Measurements from ENCODE around the gene WSCD1.

The WSCD1 gene

GRCh38 chr17:6162216-6162615, 92.0 kb downstream of the WSCD1 start:
- Histone ChIP-seq H4K20me1 (ENCODE audit: insufficient read depth, low read length) (no peaks in the 10 kb centered on the region), H3K79me2 (ENCODE audit: low read length) (no peaks in the 10 kb centered on the region), H3K27me3 (ENCODE audit: low read depth, low read length) (no peaks in the 10 kb centered on the region), H3K4me2 (ENCODE audit: low read length) (no peak overlapping the region), H3K4me1 (ENCODE audit: low read length) (no peaks in the 10 kb centered on the region), H3K9ac (ENCODE audit: low read length) (no peak overlapping the region), H2AFZ (ENCODE audit: low read depth, low read length) (no peak overlapping the region), H3K9me3 (ENCODE audit: insufficient read depth, low read length) (no peaks in the 10 kb centered on the region), H3K4me3 (ENCODE audit: low read length) (no peak overlapping the region), H3K36me3 (replicated peaks; ENCODE audit: low read depth, low read length) (no peaks in the 10 kb centered on the region), H3K27ac (ENCODE audit: low read length) (no peak overlapping the region)
- TF ChIP-seq, protein P1, sequence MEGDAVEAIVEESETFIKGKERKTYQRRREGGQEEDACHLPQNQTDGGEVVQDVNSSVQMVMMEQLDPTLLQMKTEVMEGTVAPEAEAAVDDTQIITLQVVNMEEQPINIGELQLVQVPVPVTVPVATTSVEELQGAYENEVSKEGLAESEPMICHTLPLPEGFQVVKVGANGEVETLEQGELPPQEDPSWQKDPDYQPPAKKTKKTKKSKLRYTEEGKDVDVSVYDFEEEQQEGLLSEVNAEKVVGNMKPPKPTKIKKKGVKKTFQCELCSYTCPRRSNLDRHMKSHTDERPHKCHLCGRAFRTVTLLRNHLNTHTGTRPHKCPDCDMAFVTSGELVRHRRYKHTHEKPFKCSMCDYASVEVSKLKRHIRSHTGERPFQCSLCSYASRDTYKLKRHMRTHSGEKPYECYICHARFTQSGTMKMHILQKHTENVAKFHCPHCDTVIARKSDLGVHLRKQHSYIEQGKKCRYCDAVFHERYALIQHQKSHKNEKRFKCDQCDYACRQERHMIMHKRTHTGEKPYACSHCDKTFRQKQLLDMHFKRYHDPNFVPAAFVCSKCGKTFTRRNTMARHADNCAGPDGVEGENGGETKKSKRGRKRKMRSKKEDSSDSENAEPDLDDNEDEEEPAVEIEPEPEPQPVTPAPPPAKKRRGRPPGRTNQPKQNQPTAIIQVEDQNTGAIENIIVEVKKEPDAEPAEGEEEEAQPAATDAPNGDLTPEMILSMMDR (IDR thresholded peaks at IDR 0.05; ENCODE audit: low read depth, low read length): no peak
- no peak for TF ChIP-seq EZH2phosphoT487 (IDR thresholded peaks at IDR 0.05; ENCODE audit: low read depth)

DNA sequence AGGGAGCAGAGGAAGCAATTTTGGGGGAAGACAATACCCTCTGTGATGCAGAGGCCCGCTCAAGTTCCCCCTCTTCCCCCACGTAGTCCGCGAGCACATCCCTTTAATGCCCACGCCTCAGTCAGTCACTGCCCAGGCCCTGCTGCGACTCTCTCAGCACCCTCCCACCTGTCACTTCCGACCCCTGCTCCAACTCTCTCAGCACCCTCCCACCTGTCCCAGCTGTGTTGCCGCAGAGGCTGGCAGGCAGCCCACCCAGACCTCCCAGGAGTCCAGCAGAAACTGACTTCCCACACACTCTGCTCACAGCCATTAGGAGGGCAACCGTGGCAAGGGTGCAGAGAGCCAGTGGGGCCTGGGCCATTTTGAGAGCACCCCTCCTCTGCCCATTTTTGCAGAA, 92.7 kb downstream of the WSCD1 start:
- H3K4me2 ChIP-seq (ENCODE audit: low read length): no peak overlapping the region
- no peaks in the 10 kb centered on the region for H4K20me1 ChIP-seq (ENCODE audit: insufficient read depth, low read length)
- no peaks in the 10 kb centered on the region for H3K36me3 ChIP-seq (replicated peaks; ENCODE audit: low read depth, low read length)
- H3K9ac ChIP-seq (ENCODE audit: low read length): no peak overlapping the region
- no peak overlapping the region for H2AFZ ChIP-seq (ENCODE audit: low read depth, low read length)
- H3K9me3 ChIP-seq (ENCODE audit: insufficient read depth, low read length): no peaks in the 10 kb centered on the region
- H3K4me1 ChIP-seq (ENCODE audit: low read length): no peaks in the 10 kb centered on the region
- H3K27me3 ChIP-seq (ENCODE audit: low read depth, low read length): no peaks in the 10 kb centered on the region
- no peak overlapping the region for H3K4me3 ChIP-seq (ENCODE audit: low read length)
- no peak overlapping the region for H3K27ac ChIP-seq (ENCODE audit: low read length)
- no peaks in the 10 kb centered on the region for H3K79me2 ChIP-seq (ENCODE audit: low read length)
- TF ChIP-seq, protein P1 (IDR thresholded peaks at IDR 0.05; ENCODE audit: low read depth, low read length): no peak
- TF ChIP-seq EZH2phosphoT487 (IDR thresholded peaks at IDR 0.05; ENCODE audit: low read depth): no peak

DNA sequence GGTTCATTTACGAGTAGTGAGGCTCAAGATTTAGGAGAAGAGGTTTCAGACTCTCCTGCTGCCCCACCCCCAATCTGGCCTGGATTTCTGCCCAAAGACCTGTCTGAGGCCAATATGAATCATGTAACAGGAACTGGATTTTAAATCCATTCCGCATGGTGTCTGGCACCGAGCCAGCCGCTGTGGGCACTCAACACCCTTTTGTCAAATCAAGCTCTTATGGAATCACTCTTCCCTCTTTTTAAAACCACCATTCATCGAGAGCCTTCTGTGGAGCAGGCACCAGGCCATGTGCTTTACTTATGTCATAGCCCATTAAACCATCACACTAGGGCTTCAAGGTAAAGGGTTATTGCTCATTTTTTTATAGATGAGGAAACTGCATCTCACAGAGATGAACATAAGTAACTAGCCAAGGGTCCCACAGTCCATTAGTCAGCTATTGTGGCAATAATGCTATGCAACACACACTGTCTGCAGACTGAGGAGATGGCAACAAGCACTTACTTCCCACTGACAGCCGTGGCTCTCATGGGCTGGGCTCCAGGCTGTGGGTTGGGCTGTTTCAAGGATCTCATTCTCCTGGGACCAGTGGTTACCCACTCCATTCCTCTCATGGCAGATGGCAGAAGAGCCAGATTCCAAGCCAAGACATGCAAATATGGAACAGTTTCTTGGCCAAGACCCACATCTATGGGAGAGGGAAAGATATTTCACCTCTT, 93.6 kb downstream of the WSCD1 start:
- Histone ChIP-seq H2AFZ (ENCODE audit: low read depth, low read length) (no peak overlapping the region), H3K4me2 (ENCODE audit: low read length) (no peak overlapping the region), H3K79me2 (ENCODE audit: low read length) (no peaks in the 10 kb centered on the region), H3K9ac (ENCODE audit: low read length) (no peak overlapping the region), H3K27me3 (ENCODE audit: low read depth, low read length) (no peaks in the 10 kb centered on the region), H4K20me1 (ENCODE audit: insufficient read depth, low read length) (no peaks in the 10 kb centered on the region), H3K4me3 (ENCODE audit: low read length) (no peak overlapping the region), H3K4me1 (ENCODE audit: low read length) (no peaks in the 10 kb centered on the region), H3K9me3 (ENCODE audit: insufficient read depth, low read length) (no peaks in the 10 kb centered on the region), H3K27ac (ENCODE audit: low read length) (no peak overlapping the region), H3K36me3 (replicated peaks; ENCODE audit: low read depth, low read length) (no peaks in the 10 kb centered on the region)
- TF ChIP-seq EZH2phosphoT487 (IDR thresholded peaks at IDR 0.05; ENCODE audit: low read depth): no peak
- TF ChIP-seq, protein P1 (IDR thresholded peaks at IDR 0.05; ENCODE audit: low read depth, low read length): no peak

GRCh38 chr17:6164996-6165395, 94.8 kb downstream of the WSCD1 start:
- Histone ChIP-seq H3K27me3 (ENCODE audit: low read depth, low read length) (no peaks in the 10 kb centered on the region), H3K27ac (ENCODE audit: low read length) (no peak overlapping the region), H2AFZ (ENCODE audit: low read depth, low read length) (no peak overlapping the region), H3K9me3 (ENCODE audit: insufficient read depth, low read length) (no peaks in the 10 kb centered on the region), H4K20me1 (ENCODE audit: insufficient read depth, low read length) (no peaks in the 10 kb centered on the region), H3K36me3 (replicated peaks; ENCODE audit: low read depth, low read length) (no peaks in the 10 kb centered on the region), H3K4me3 (ENCODE audit: low read length) (no peak overlapping the region), H3K79me2 (ENCODE audit: low read length) (no peaks in the 10 kb centered on the region), H3K4me2 (ENCODE audit: low read length) (no peak overlapping the region), H3K4me1 (ENCODE audit: low read length) (no peaks in the 10 kb centered on the region), H3K9ac (ENCODE audit: low read length) (no peak overlapping the region)
- TF ChIP-seq, protein P1 (IDR thresholded peaks at IDR 0.05; ENCODE audit: low read depth, low read length): no peak
- no peak for TF ChIP-seq EZH2phosphoT487 (IDR thresholded peaks at IDR 0.05; ENCODE audit: low read depth)
